Measurements from ENCODE around the gene PHPT1. TPM values are rescaled to one million over a fixed set of nuclear protein-coding genes. Genes with fewer than 3 reads are reported as not detected.

Gene PHPT1
- total and polyA plus RNA-seq, 2 of the 13 experiments (the other 11 are each of a cell fraction or from before 2014, with no cell fraction given), result 189 to 192 TPM

- Histone ChIP-seq H3K4me1 (ENCODE audit: insufficient read depth, low read length) (peaks cover 25% of the 10 kb centered on the region), H3K9ac (ENCODE audit: insufficient read depth, low read depth, low read length) (peak overlapping the region; percentile 94), H2AFZ (ENCODE audit: low read length) (no peak overlapping the region), H4K20me1 (ENCODE audit: insufficient read depth, low read length) (peaks cover 9% of the 10 kb centered on the region; the same call in 1 of the 2 replicates), H3K4me3 (replicated peaks in 1 of 3; ENCODE audit: insufficient read depth in 1 of 3, low read depth in 2 of 3, low read length in 3 of 3) (peak overlapping the region; percentile 67 to 98 (median 80)), H3K27me3 (ENCODE audit: control insufficient read depth in 1 of 2, insufficient read depth in 2 of 2, low read length in 2 of 2) (no peaks in the 10 kb centered on the region; a peak in 1 of 5 replicates), H3K36me3 (replicated peaks in 1 of 2; ENCODE audit: control insufficient read depth in 1 of 2, insufficient read depth in 2 of 2, low read length in 2 of 2) (peaks cover 11 to 20% of the 10 kb centered on the region in 2 experiments), H3K79me2 (ENCODE audit: insufficient read depth, low read length) (peaks cover 17% of the 10 kb centered on the region), H3K9me3 (ENCODE audit: low read length) (no peaks in the 10 kb centered on the region), H3K4me2 (ENCODE audit: low read depth, low read length) (peak overlapping the region; percentile 87), H3K27ac (ENCODE audit: extremely low read length, insufficient read depth, low read length) (peak overlapping the region; percentile 55)
- TSS peak; percentile 80 for BruUV-seq (replicated peaks)
- ChIA-PET POLR2A (interaction anchor here (0.7 kb wide), 1 partner anchor 12 kb away, joined by 3 read pairs; no protein-coding TSS in a partner anchor), CTCF (ENCODE audit: low intra/inter-chr PET ratio, low total read pairs) (no interaction called here)
- FAIRE-seq (no peak), ATAC-seq (no peak), DNase-seq (ENCODE audit: low spot score) (no peak)
- in situ Hi-C loops (cut with HindIII; ENCODE audit: extremely low pct_ligation_motif_present, low pct_unique_long_range_greater_than_20kb), result loop anchor here (10.0 kb wide), 1 partner anchor 185 kb away; the partner anchor contains the start of gene FUT7
- intact Hi-C loops (cut with micrococcal nuclease; ENCODE audit: unreplicated experiment), result loop anchor here (5.0 kb wide), 2 partner anchors 32 to 63 kb away; no protein-coding TSS in a partner anchor
- WGBS (ENCODE audit: low lambda C conversion rate), result 88% methylated on average over 8 of the region's 43 CpGs
- TF ChIP-seq RBM22 (optimal IDR thresholded peaks at IDR 0.05; ENCODE audit: low read length) (peak; percentile 45), ZNF777 (CRISPR knock-in tag; IDR thresholded peaks at IDR 0.05) (no peak), ZNF18 (CRISPR knock-in tag; IDR thresholded peaks at IDR 0.05; ENCODE audit: insufficient replicate concordance) (no peak), ARNTL (CRISPR knock-in tag; IDR thresholded peaks at IDR 0.05) (no peak), RARA (CRISPR knock-in tag; IDR thresholded peaks at IDR 0.05) (no peak), SMC3 (IDR thresholded peaks at IDR 0.05; ENCODE audit: low read length) (no peak), RBM39 (IDR thresholded peaks at IDR 0.05; ENCODE audit: low read depth, low read length, poor library complexity, severe bottlenecking) (peak; percentile 32), AGO1 (IDR thresholded peaks at IDR 0.05; ENCODE audit: low read depth, low read length, poor library complexity, severe bottlenecking) (peak; percentile 87), ZNF407 (CRISPR knock-in tag; IDR thresholded peaks at IDR 0.05; ENCODE audit: not compliant biosample characterization) (peak; percentile 14), AKAP8 (CRISPR knock-in tag; IDR thresholded peaks at IDR 0.05) (peak; percentile 85; the same call in 1 of the 2 replicates), ZNF772 (CRISPR knock-in tag; IDR thresholded peaks at IDR 0.05) (peak; percentile 67; the same call in 1 of the 2 replicates), AGO2 (optimal IDR thresholded peaks at IDR 0.05; ENCODE audit: low read depth, low read length) (peak; percentile 43), ZNF652 (CRISPR knock-in tag; IDR thresholded peaks at IDR 0.05; ENCODE audit: borderline replicate concordance, low read depth) (no peak)
Measured at GRCh38 chr9:136849960-136850865, 1.0 kb downstream of the PHPT1 start.

Measured in HepG2 (cell line).